Measurements from ENCODE around the gene KCNH5.

Gene KCNH5

GRCh38 chr14:63011623-63012022, 33.6 kb downstream of the KCNH5 start:
- DNase-seq (ENCODE audit: low spot score): no peak
- CTCF ChIA-PET: no interaction called here
- POLR2A ChIA-PET (ENCODE audit: low non-redundant PET): no interaction called here
- TF ChIP-seq CTCF (conservative IDR thresholded peaks at IDR 0.05; ENCODE audit: low read depth): no peak
- H3K27ac ChIP-seq: no peak overlapping the region

- POLR2A ChIA-PET (ENCODE audit: low non-redundant PET): no interaction called here
- no peak for DNase-seq (ENCODE audit: low spot score)
Observed at GRCh38 chr14:63009495-63009894, 35.8 kb downstream of the KCNH5 start.

GRCh38 chr14:63006531-63006930, 38.7 kb downstream of the KCNH5 start:
- POLR2A ChIA-PET (ENCODE audit: low non-redundant PET): no interaction called here
- H3K27ac ChIP-seq: no peak overlapping the region

More at GRCh38 chr14:63009495-63009894, 35.8 kb downstream of the KCNH5 start:
- no peak for TF ChIP-seq CTCF (conservative IDR thresholded peaks at IDR 0.05; ENCODE audit: low read depth)
- H3K27ac ChIP-seq: no peak overlapping the region
- CTCF ChIA-PET: no interaction called here

GRCh38 chr14:62994096-62994495, 51.2 kb downstream of the KCNH5 start:
- no peak for TF ChIP-seq CTCF (conservative IDR thresholded peaks at IDR 0.05; ENCODE audit: low read depth)
- CTCF ChIA-PET: no interaction called here
- no peak for DNase-seq (ENCODE audit: low spot score)
- POLR2A ChIA-PET (ENCODE audit: low non-redundant PET): no interaction called here
- H3K27ac ChIP-seq: no peak overlapping the region

More at GRCh38 chr14:63006531-63006930, 38.7 kb downstream of the KCNH5 start:
- CTCF ChIA-PET: no interaction called here
- no peak for TF ChIP-seq CTCF (conservative IDR thresholded peaks at IDR 0.05; ENCODE audit: low read depth)
- DNase-seq (ENCODE audit: low spot score): no peak

- DNase-seq (ENCODE audit: low spot score): no peak
- H3K27ac ChIP-seq: no peak overlapping the region
- CTCF ChIA-PET: interaction anchor here (0.7 kb wide), 1 partner anchor 182 kb away, joined by 3 read pairs; no protein-coding TSS in a partner anchor
- no peak for TF ChIP-seq CTCF (conservative IDR thresholded peaks at IDR 0.05; ENCODE audit: low read depth)
- POLR2A ChIA-PET (ENCODE audit: low non-redundant PET): no interaction called here
Observed at GRCh38 chr14:62988967-62989366, 56.3 kb downstream of the KCNH5 start.

GRCh38 chr14:62983821-62984220, 61.4 kb downstream of the KCNH5 start:
- ChIA-PET CTCF (no interaction called here), POLR2A (ENCODE audit: low non-redundant PET) (no interaction called here)
- no peak for TF ChIP-seq CTCF (conservative IDR thresholded peaks at IDR 0.05; ENCODE audit: low read depth)
- no peak overlapping the region for H3K27ac ChIP-seq
- no peak for DNase-seq (ENCODE audit: low spot score)

GRCh38 chr14:62980693-62981092, 64.6 kb downstream of the KCNH5 start:
- CTCF ChIA-PET: no interaction called here
- no peak for TF ChIP-seq CTCF (conservative IDR thresholded peaks at IDR 0.05; ENCODE audit: low read depth)
- POLR2A ChIA-PET (ENCODE audit: low non-redundant PET): no interaction called here
- no peak for DNase-seq (ENCODE audit: low spot score)
- H3K27ac ChIP-seq: no peak overlapping the region
